IPS DF 6.9 (cell line): Measurements from ENCODE around the gene FBXW11.

Experiments used
- DNase-seq: peaks from one replicate; pipeline ENCODE4 v3.0.0-alpha.2; 2013; ENCODE audit warnings: low read depth, low spot score
- H3K27ac ChIP-seq: one replicate; pipeline ENCODE4 v1.5.1; 2013; ENCODE audit warnings: low read length, control low read depth
- H3K27me3 ChIP-seq: 2 replicates; pipeline ENCODE4 v1.6.1; 2013; ENCODE audit warnings: mild to moderate bottlenecking, low read length; ENCODE audit not compliant: control insufficient read depth, insufficient read depth
- H3K36me3 ChIP-seq: 2 replicates; pipeline ENCODE4 v1.6.1; 2013; ENCODE audit warnings: low read length; ENCODE audit not compliant: control insufficient read depth, insufficient read depth
- H3K4me1 ChIP-seq: 2 replicates; pipeline ENCODE4 v1.6.1; 2013; ENCODE audit warnings: low read length; ENCODE audit not compliant: control insufficient read depth, insufficient read depth
- H3K4me3 ChIP-seq: 2 replicates; pipeline ENCODE4 v1.5.1; 2013; ENCODE audit warnings: mild to moderate bottlenecking, low read length
- H3K9me3 ChIP-seq: 2 replicates; pipeline ENCODE4 v1.6.1; 2013; ENCODE audit warnings: low read length, inconsistent platforms; ENCODE audit not compliant: control insufficient read depth, insufficient read depth
- WGBS: extraction: QIAGEN DNeasy Blood & Tissue Kit; methylation state at CpG from one replicate; pipeline ENCODE4 v1.1.7; 2013; ENCODE audit warnings: mixed read lengths, missing lambda C conversion rate; ENCODE audit not compliant: insufficient read length, insufficient coverage; 5-methylcytosine and 5-hydroxymethylcytosine counted together

FBXW11 gene

GRCh38 chr5:172006321-172007174, at the start of gene FBXW11:
FBXW11 (minus strand) TSS chr5:172006638; CDS start chr5:172006502, 136 bp downstream.
- H3K9me3 ChIP-seq, result no peaks in the 10 kb centered on the region
- DNase-seq, result peak; percentile 94
- no peaks in the 10 kb centered on the region for H3K27me3 ChIP-seq
- H3K4me1 ChIP-seq, result peaks cover 4% of the 10 kb centered on the region; the same call in 1 of the 2 replicates
- no CpG with 5 or more reads among the region's 81 CpGs for WGBS
- peak within 1 kb of the TSS; percentile 75 for H3K4me3 ChIP-seq
- no peak within 1 kb of the TSS for H3K27ac ChIP-seq
- H3K36me3 ChIP-seq, result no peaks in the 10 kb centered on the region

- H3K36me3 ChIP-seq, result peaks cover 7% of the 10 kb centered on the region
- H3K4me3 ChIP-seq, result no peak overlapping the region
- no peak overlapping the region for H3K27ac ChIP-seq
- DNase-seq, result no peak
- H3K27me3 ChIP-seq, result no peaks in the 10 kb centered on the region
- H3K4me1 ChIP-seq, result no peaks in the 10 kb centered on the region; the same call in 1 of the 2 replicates
- no peaks in the 10 kb centered on the region for H3K9me3 ChIP-seq
- no CpG with 5 or more reads among the region's 3 CpGs for WGBS
Observed at GRCh38 chr5:172055996-172056395, 49.6 kb upstream of the FBXW11 start.

GRCh38 chr5:172055421-172055820, 49.0 kb upstream of the FBXW11 start:
- no CpG with 5 or more reads among the region's 19 CpGs for WGBS
- Histone ChIP-seq H3K4me3 (no peak overlapping the region), H3K4me1 (no peaks in the 10 kb centered on the region; the same call in 1 of the 2 replicates), H3K27me3 (no peaks in the 10 kb centered on the region), H3K36me3 (peaks cover 7% of the 10 kb centered on the region), H3K9me3 (no peaks in the 10 kb centered on the region), H3K27ac (no peak overlapping the region)
- no peak for DNase-seq

- Histone ChIP-seq H3K4me3 (no peak overlapping the region), H3K4me1 (no peaks in the 10 kb centered on the region; the same call in 1 of the 2 replicates), H3K27me3 (no peaks in the 10 kb centered on the region), H3K36me3 (peaks cover 7% of the 10 kb centered on the region), H3K27ac (no peak overlapping the region), H3K9me3 (no peaks in the 10 kb centered on the region)
- no peak for DNase-seq
- no CpG with 5 or more reads among the region's 11 CpGs for WGBS
Observed at GRCh38 chr5:172054611-172055153, 48.2 kb upstream of the FBXW11 start.

GRCh38 chr5:172052450-172053236, 46.2 kb upstream of the FBXW11 start:
- Histone ChIP-seq H3K36me3 (peaks cover 7% of the 10 kb centered on the region), H3K27ac (no peak overlapping the region), H3K9me3 (no peaks in the 10 kb centered on the region), H3K4me3 (no peak overlapping the region), H3K4me1 (peaks cover 2% of the 10 kb centered on the region), H3K27me3 (no peaks in the 10 kb centered on the region)
- WGBS, result no CpG with 5 or more reads among the region's 19 CpGs
- no peak for DNase-seq

GRCh38 chr5:172051643-172052339, 45.4 kb upstream of the FBXW11 start:
- Histone ChIP-seq H3K27ac (no peak overlapping the region), H3K36me3 (peaks cover 5% of the 10 kb centered on the region), H3K27me3 (no peaks in the 10 kb centered on the region), H3K4me1 (peaks cover 2% of the 10 kb centered on the region; the same call in 1 of the 2 replicates), H3K4me3 (no peak overlapping the region), H3K9me3 (no peaks in the 10 kb centered on the region)
- no CpG with 5 or more reads among the region's 16 CpGs for WGBS
- DNase-seq, result no peak

DNA sequence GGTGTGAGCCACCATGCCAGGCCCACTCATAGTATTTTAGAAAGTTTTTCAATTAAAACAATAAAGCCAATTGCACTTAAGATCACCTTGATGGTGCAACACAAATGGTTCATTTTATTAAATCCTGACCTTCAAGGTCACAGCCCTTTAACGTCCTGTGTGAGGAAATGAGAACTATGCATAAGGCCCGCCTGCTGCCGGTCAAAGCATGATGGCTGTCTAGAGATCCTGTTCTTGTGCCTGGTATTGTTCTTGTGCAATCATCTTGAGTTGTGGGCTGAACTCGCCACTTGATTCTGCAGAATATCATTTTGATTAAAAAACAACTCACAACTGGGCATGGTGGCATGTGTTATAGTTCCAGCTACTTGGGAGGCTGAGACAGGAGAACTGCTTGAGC, 43.6 kb upstream of the FBXW11 start:
- Histone ChIP-seq H3K4me3 (no peak overlapping the region), H3K27me3 (no peaks in the 10 kb centered on the region), H3K4me1 (peaks cover 2% of the 10 kb centered on the region; the same call in 1 of the 2 replicates), H3K27ac (no peak overlapping the region), H3K36me3 (peaks cover 5% of the 10 kb centered on the region), H3K9me3 (no peaks in the 10 kb centered on the region)
- no peak for DNase-seq
- WGBS, result no CpG with 5 or more reads among the region's 4 CpGs

GRCh38 chr5:172049226-172049796, 42.9 kb upstream of the FBXW11 start:
- peaks cover 5% of the 10 kb centered on the region for H3K36me3 ChIP-seq
- DNase-seq, result no peak
- H3K4me1 ChIP-seq, result peaks cover 2% of the 10 kb centered on the region; the same call in 1 of the 2 replicates
- no peaks in the 10 kb centered on the region for H3K9me3 ChIP-seq
- H3K4me3 ChIP-seq, result no peak overlapping the region
- H3K27me3 ChIP-seq, result no peaks in the 10 kb centered on the region
- no peak overlapping the region for H3K27ac ChIP-seq
- no CpG with 5 or more reads among the region's 12 CpGs for WGBS

- peaks cover 2% of the 10 kb centered on the region; the same call in 1 of the 2 replicates for H3K4me1 ChIP-seq
- no peaks in the 10 kb centered on the region for H3K27me3 ChIP-seq
- WGBS, result no CpG with 5 or more reads among the region's 12 CpGs
- no peaks in the 10 kb centered on the region for H3K9me3 ChIP-seq
- H3K27ac ChIP-seq, result no peak overlapping the region
- H3K36me3 ChIP-seq, result peaks cover 7% of the 10 kb centered on the region
- H3K4me3 ChIP-seq, result no peak overlapping the region
- DNase-seq, result no peak
Observed at GRCh38 chr5:172048539-172049101, 42.2 kb upstream of the FBXW11 start.
